Ectodermal cell (in vitro differentiated cells): Measurements from ENCODE around the gene TEX54.
"Not testable (repeated sequence)": the region's sequence is repeated elsewhere in the genome, so short reads cannot be mapped to it uniquely, and the experiment has no call there.

Source experiments
- H3K27ac ChIP-seq: 2 replicates; pipeline ENCODE4 v1.7.0; 2013; ENCODE audit warnings: mild to moderate bottlenecking, low read depth, low read length; ENCODE audit not compliant: insufficient read depth, poor library complexity, severe bottlenecking
- H3K27me3 ChIP-seq: 2 replicates; pipeline ENCODE4 v1.7.0; 2013; ENCODE audit warnings: mild to moderate bottlenecking, low read length; ENCODE audit not compliant: insufficient read depth, control insufficient read depth, poor library complexity, severe bottlenecking
- H3K36me3 ChIP-seq: one replicate; pipeline ENCODE4 v1.7.0; 2013; ENCODE audit warnings: low read length; ENCODE audit not compliant: control insufficient read depth, insufficient read depth
- H3K4me1 ChIP-seq: one replicate; pipeline ENCODE4 v1.7.0; 2013; ENCODE audit warnings: low read length; ENCODE audit not compliant: control insufficient read depth, insufficient read depth
- H3K4me3 ChIP-seq: 2 replicates; pipeline ENCODE4 v1.7.0; 2013; ENCODE audit warnings: low read depth, low read length, control low read depth; ENCODE audit not compliant: insufficient read depth
- H3K9me3 ChIP-seq: 2 replicates; pipeline ENCODE4 v1.7.0; 2013; ENCODE audit warnings: mild to moderate bottlenecking, low read length, moderate library complexity; ENCODE audit not compliant: control insufficient read depth
- WGBS, 2 experiments: methylation state at CpG; one replicate each; pipeline ENCODE4 v1.1.7; 2013; ENCODE audit warnings: missing lambda C conversion rate in 2 of 2; 5-methylcytosine and 5-hydroxymethylcytosine counted together

The TEX54 gene

GRCh38 chr11:62831520-62832335, 913 bp downstream of the TEX54 start, which contains the start of gene STX5:
STX5 (minus strand) TSS chr11:62832051; CDS start chr11:62831243, 808 bp downstream.
- 0% methylated on average over 64 to 65 of the region's 65 CpGs for WGBS, 2 experiments
- peaks cover 9% of the 10 kb centered on the region for H3K4me1 ChIP-seq
- peaks cover 21% of the 10 kb centered on the region for H3K36me3 ChIP-seq
- peak within 1 kb of the TSS; percentile 95 for H3K27ac ChIP-seq
- H3K4me3 ChIP-seq, result peak within 1 kb of the TSS; percentile 93
- H3K9me3 ChIP-seq, result no peaks in the 10 kb centered on the region
- no peaks in the 10 kb centered on the region for H3K27me3 ChIP-seq

- WGBS, 2 experiments, result 1 to 2% methylated on average over 33 of the region's 33 CpGs
- no peaks in the 10 kb centered on the region for H3K9me3 ChIP-seq
- no peaks in the 10 kb centered on the region for H3K27me3 ChIP-seq
- peaks cover 21% of the 10 kb centered on the region for H3K36me3 ChIP-seq
- H3K27ac ChIP-seq, result peak overlapping the region; percentile 95
- H3K4me1 ChIP-seq, result peaks cover 9% of the 10 kb centered on the region
- H3K4me3 ChIP-seq, result peak overlapping the region; percentile 93
These were observed 1.6 kb downstream of the TEX54 start for GRCh38 chr11:62830904-62831519.

- H3K4me1 ChIP-seq, H3K4me3 ChIP-seq, H3K27me3 ChIP-seq, H3K9me3 ChIP-seq, H3K27ac ChIP-seq: not testable (repeated sequence)
- 92 to 95% methylated on average over 8 of the region's 8 CpGs for WGBS, 2 experiments
- peaks cover 23% of the 10 kb centered on the region for H3K36me3 ChIP-seq
These were observed 4.5 kb downstream of the TEX54 start for GRCh38 chr11:62828130-62828529.

- H3K4me3 ChIP-seq, result no peak overlapping the region
- no peaks in the 10 kb centered on the region for H3K9me3 ChIP-seq
- H3K27me3 ChIP-seq, result no peaks in the 10 kb centered on the region
- H3K36me3 ChIP-seq, result peaks cover 28% of the 10 kb centered on the region
- no peak overlapping the region for H3K27ac ChIP-seq
- WGBS, 2 experiments, result 95 to 99% methylated on average over 3 of the region's 3 CpGs
- H3K4me1 ChIP-seq, result no peaks in the 10 kb centered on the region
These were observed 9.0 kb downstream of the TEX54 start for GRCh38 chr11:62823677-62824076.

GRCh38 chr11:62817129-62817528, 15.5 kb downstream of the TEX54 start:
- H3K27me3 ChIP-seq, result no peaks in the 10 kb centered on the region
- no peaks in the 10 kb centered on the region for H3K9me3 ChIP-seq
- 95 to 97% methylated on average over 4 of the region's 4 CpGs for WGBS, 2 experiments
- no peaks in the 10 kb centered on the region for H3K36me3 ChIP-seq
- H3K27ac ChIP-seq, result no peak overlapping the region
- H3K4me1 ChIP-seq, result no peaks in the 10 kb centered on the region
- no peak overlapping the region for H3K4me3 ChIP-seq

- no peaks in the 10 kb centered on the region for H3K9me3 ChIP-seq
- no peaks in the 10 kb centered on the region for H3K27me3 ChIP-seq
- H3K4me1 ChIP-seq, result no peaks in the 10 kb centered on the region
- H3K36me3 ChIP-seq, result no peaks in the 10 kb centered on the region
- no peak overlapping the region for H3K4me3 ChIP-seq
- WGBS, 2 experiments, result 91 to 92% methylated on average over 7 to 8 of the region's 8 CpGs
- no peak overlapping the region for H3K27ac ChIP-seq
These were observed 16.1 kb downstream of the TEX54 start for GRCh38 chr11:62816557-62816956.

- Histone ChIP-seq H3K27me3 (no peaks in the 10 kb centered on the region), H3K4me3 (no peak overlapping the region), H3K4me1 (peaks cover under 1% of the 10 kb centered on the region), H3K36me3 (no peaks in the 10 kb centered on the region), H3K27ac (no peak overlapping the region), H3K9me3 (no peaks in the 10 kb centered on the region)
- WGBS, 2 experiments, result 85 to 90% methylated on average over 2 of the region's 2 CpGs
These were observed 21.0 kb downstream of the TEX54 start for GRCh38 chr11:62811659-62812058.

GRCh38 chr11:62810748-62811147, 21.9 kb downstream of the TEX54 start:
- no peak overlapping the region for H3K4me3 ChIP-seq
- H3K27ac ChIP-seq, result no peak overlapping the region
- WGBS, 2 experiments, result 90 to 94% methylated on average over 1 of the region's 1 CpG

GRCh38 chr11:62806611-62807121, 26.0 kb downstream of the TEX54 start:
- no peak overlapping the region for H3K4me3 ChIP-seq
- no peaks in the 10 kb centered on the region for H3K27me3 ChIP-seq
- H3K36me3 ChIP-seq, result peaks cover 13% of the 10 kb centered on the region
- WGBS, 2 experiments, result 86 to 87% methylated on average over 5 of the region's 5 CpGs
- peaks cover 10% of the 10 kb centered on the region for H3K4me1 ChIP-seq
- H3K27ac ChIP-seq, result peak overlapping the region; percentile 61
- H3K9me3 ChIP-seq, result no peaks in the 10 kb centered on the region

More at GRCh38 chr11:62810748-62811147, 21.9 kb downstream of the TEX54 start:
- no peaks in the 10 kb centered on the region for H3K36me3 ChIP-seq
- no peaks in the 10 kb centered on the region for H3K27me3 ChIP-seq
- H3K4me1 ChIP-seq, result peaks cover 6% of the 10 kb centered on the region
- H3K9me3 ChIP-seq, result no peaks in the 10 kb centered on the region

- Histone ChIP-seq H3K9me3 (no peaks in the 10 kb centered on the region), H3K27me3 (no peaks in the 10 kb centered on the region), H3K27ac (peak overlapping the region; percentile 61)
These were observed 26.6 kb downstream of the TEX54 start for GRCh38 chr11:62805961-62806441.

More at GRCh38 chr11:62805961-62806441, 26.6 kb downstream of the TEX54 start:
- 37 to 38% methylated on average over 12 of the region's 12 CpGs for WGBS, 2 experiments
- Histone ChIP-seq H3K36me3 (peaks cover 20% of the 10 kb centered on the region), H3K4me3 (peak overlapping the region; percentile 95), H3K4me1 (peaks cover 10% of the 10 kb centered on the region)
